ENCODE results near the gene FHL5.
"Not testable (repeated sequence)": the region's sequence is repeated elsewhere in the genome, so short reads cannot be mapped to it uniquely, and the experiment has no call there.

Gene FHL5

DNA sequence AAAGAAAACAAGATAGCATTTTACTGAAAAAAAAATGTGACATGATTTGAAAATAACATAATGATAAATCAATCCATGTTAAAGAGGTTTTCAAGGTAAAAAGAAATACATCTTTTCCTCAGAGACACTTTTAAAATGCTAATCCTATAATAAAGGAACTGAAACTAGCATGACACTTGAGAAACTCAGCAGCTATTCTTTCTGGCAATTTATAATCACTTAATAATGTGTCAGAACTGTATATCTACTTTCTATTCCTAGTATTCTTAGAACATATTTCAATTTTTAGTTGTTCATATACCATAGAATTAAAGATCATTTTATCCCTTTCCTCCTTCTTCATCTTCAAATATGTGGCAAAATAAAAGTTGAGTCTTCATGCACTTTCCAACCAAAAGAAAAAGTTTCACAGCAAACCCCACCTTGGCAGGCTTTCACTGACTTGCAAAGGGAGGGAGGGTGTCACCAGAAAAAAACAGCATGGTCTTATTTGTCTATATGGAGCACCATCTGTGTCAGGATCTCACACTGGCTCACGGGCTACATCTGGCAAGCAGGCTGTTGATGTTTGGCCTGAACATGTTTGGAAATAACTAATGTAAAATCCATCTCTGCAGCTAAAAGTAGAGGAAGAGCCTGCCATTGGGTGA lies 48.5 kb downstream of the FHL5 start:
- DNase-seq = no peak

DNA sequence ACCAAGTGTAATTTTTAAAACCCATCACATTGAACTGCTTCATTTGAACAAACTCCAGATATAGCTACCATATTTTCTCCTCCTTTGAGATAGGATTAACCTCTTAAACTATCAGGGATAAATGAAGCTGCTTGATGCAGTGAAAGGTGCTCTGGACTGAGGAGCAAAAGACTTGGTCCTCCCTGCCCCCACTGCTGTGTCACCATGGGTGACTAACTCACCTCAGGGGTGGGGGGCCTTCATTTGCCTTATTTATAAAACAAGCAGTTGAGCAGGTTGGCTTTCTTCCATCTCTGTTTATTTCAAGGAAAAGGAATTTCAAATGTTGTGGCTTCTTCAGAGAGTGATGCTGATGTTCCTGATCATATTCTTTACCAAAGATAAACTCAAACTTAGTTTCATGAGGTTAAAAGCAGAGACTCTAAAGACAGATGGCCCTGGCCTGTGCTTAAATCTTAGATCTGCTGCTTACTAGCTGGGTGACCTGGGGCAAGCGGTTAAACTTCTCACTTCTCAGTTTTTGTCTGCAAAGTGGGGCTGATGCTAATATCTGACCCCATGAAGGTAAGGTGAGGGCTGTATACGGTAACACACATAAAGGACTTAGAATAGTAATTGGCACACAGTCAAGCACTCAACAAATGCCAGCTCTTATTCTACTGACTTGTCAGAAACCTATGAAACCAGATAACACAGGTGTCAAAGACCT lies 50.5 kb downstream of the FHL5 start:
- DNase-seq = no peak

DNA sequence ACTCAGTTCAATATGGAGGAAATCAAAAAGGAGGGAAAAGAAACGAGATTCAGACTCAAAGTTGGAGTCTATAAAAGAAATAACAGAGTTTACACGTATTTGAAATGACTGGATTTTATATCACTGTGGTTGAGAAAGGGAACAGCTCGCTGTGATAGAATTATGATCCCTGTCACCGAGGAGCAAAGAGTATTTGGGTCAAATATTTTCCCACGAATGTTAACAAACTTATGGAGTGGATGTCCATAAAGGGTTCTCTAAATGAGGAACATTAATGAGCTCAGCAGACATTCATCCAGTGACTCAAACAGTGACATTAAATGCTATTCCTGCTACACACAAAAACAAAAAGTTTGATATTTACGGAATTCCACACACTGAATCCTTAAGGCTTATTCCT lies 57.9 kb downstream of the FHL5 start:
- no peak for DNase-seq

DNA sequence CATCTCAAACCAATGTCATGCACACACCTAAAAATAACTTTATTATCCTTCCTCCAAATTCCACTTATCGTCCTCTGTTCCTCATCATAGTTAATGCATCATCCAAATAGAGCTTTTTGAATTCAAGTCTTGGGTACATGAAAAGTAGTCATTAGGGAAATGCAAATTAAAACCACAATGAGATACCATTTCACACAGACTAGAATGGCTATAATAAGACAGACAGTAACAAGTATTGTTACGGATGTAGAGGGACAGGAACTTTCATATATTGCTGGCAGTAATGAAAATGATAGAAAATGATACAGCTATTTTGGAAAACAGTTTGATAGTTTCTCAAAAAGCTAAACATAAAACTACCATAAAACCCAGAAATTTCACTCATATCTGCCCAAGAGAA lies 59.1 kb downstream of the FHL5 start:
- no peak for DNase-seq

DNA sequence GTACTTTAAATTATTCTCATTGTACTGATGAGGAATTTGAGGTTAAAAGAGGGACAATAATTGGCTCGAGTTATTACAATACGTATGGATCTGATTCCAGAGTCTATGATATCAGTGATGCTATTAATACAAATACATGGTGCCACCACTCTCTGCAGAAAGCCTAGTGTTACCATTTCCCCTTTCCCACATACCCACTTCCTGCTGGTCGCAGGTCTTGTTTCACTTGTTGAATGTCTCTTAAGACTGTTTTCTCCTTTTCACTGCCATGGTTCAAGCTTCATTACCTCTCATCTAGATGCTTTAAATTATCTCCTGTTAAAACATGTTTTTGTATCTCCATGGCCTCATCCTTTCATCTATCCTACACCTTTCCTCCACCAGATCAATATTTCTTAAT lies 62.0 kb downstream of the FHL5 start:
- DNase-seq = no peak

DNA sequence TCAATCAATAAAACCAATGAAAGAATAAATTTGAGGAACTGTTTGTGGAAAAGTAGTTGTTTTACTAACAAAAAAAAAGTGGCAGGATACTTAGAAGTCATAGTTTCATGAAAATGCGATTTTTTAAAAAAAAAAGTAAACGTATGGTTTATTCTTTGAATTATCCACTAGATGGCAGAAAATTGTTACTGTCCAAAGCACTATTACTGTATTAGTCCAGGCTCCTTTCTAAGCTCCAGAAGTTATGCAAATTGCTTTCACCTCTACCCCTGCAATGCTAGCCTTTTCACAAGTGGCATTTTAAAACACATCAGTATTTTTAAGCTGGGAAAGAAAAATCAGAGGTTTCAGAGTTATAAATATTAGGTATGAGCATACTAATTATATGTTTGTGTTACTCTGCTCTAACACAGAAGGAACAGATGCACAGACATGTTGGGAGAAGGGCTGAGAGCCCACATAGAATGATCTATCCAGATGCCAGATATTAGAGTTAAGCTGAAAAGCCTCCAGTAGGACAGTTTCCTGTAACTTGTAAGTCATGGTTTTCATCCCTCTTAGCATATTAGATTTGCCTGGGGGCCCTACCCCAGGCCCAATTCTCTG lies 63.9 kb downstream of the FHL5 start:
- no peak for DNase-seq

DNA sequence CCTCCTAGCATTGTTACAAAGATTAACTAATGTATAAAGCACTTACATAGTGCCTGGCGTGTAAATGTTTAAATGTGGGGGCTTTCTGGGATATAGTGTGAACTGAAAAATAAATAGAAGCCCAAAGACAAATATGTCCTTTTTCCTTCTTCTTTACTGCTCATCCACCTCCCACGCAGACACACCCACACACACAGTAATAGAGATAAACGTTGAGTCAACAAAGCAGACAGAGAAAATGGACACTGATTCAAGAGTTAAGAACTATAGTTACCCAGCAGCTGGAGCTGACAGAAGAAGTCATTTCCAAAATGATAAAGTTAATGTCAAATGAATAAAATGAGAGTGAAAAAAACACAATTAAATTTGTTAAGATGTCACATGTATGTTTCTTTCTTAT lies 68.3 kb downstream of the FHL5 start:
- DNase-seq = no peak

DNA sequence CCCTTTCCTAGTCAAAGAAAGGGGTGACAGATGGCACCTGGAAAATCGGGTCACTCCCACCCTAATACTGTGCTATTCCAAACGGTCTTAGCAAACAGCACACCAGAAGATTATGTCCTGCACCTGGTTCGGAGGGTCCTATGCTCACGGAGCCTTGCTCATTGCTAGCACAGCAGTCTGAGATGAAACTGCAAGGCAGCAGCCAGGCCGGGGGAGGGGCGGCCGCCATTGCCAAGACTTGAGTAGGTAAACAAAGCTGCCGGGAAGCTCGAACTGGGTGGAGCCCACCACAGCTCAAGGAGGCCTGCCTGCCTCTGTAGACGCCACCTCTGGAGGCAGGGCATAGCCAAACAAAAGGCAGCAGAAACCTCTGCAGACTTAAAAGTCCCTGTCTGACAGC lies 75.1 kb downstream of the FHL5 start:
- not testable (repeated sequence) for DNase-seq

DNA sequence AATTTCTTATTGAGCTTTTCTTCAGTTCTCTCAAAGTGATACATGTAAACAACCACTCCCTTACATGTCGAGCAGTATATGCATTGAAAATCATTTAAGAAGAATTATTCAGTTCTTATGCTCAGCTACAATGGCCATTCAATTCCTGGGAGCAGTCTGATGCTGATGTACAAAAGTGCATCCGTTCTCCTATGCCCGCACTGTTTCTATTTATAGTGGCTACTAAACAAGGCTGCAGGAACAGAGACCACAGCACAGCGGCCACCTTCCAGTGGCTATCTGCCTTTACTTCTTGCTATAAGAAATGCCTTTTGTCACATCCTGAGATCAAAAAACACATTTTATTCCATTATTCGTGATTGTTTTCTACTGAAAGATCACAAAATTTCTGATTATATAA lies 82.2 kb downstream of the FHL5 start:
- DNase-seq = no peak

DNA sequence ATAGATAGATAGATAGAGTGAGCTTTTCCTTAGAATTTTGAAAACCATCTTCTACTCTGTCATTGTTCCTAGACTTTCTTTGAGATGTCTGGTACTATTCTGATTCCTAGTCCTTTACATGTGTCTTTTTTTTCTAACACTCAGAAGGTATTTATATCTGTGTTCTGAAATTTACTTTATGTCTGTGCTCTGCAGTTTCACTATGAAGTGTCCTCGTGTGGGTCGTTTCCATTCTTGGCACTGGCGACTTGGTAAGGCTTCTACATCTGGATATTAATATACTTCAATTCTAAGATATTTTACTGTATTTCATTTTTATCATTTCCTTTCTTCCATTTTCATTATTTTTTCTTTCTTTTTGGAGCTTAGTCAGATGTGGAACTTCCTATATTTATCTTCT lies 87.0 kb downstream of the FHL5 start:
- DNase-seq = no peak

DNA sequence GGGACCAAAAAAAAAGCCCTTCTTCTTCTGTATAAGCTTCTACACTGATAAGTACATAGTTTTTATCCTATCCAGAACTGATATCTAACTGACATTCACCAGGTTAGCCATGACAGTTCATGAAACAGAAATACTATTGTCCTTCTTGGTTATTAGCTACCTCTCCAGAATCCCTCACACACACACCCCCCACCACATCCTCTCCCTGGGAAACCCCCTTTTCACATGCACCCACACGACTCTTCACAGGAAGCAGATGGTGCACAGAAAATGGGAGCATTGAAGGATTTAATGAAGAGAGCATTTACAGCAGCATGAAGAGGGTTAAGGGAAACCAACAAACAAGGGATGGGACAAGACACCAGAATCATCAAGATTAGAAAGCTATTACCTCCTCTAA lies 88.9 kb downstream of the FHL5 start:
- no peak for DNase-seq

DNA sequence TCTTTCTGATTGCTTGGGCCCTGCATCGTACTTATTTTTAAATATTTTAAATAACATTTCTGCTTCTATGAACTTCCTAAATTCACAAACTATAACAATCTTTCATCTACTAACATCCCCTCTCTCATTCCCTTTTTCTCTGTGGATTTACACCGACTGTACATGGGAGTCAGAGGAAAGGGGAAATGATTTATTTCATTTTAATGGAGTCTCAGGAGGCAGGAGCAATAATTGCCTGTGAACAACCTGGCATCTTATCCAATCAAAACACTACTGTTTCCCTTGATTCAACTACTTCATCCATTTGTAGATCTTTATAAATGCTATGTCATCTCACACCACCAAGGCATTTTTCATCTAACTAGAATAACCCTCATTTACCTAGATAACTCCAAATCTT lies 89.6 kb downstream of the FHL5 start:
- no peak for DNase-seq

DNA sequence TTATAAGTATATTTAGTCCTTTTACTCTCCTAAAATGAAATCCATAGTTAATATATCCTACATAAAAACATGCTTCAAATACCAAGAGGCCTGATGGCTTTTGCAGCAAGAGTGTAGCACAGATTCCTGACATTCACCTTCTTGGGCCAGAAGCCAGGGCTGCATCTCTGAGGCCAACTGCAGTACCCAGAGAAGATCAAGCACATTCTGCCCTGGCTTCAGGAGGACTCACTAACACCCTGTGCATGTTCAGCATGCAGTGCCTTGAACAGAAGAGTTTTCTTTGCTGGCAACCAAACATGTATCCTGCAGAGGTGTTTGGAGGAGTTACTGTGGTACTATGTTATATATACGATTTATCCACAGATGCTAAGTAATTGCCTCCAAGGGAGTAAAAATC lies 90.3 kb downstream of the FHL5 start:
- no peak for DNase-seq

DNA sequence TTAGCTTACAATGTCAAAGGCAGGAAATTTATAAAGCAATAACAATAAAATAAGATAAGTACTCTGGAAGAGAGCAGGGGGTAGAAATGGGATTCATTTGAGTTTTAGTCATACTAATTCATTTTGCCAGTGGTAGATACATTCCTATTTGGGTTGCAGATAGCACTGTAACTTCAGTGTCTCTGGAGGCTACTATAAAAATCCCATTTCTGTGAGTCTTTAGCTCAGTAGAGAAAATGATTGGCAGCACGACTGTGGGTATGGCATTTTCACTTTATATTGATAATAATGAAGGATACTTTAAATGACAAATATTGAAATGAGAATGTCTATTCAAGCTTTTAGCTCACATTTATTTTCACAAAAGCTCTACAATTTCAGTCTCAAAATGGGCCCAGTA lies 93.6 kb downstream of the FHL5 start:
- DNase-seq = no peak

DNA sequence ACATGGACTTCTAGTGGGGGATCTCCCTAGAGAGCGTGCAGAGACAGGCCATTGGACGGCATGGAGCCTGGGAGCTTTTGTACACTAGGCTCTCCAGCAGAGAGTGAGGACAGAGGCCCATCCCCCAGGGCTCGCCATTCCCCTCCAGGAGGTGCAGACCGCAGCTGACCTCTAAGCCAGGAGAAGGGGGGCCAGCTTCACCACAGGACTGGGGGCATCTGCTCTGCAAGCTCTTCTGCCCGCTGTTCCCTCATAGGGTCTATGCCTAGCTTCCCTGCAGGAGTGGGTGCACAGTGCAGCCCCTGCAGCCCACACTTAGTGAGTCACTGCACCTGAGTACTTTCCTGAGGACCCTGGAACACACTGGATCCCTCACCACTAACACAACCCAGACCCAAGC lies 94.4 kb downstream of the FHL5 start:
- no peak for DNase-seq

DNA sequence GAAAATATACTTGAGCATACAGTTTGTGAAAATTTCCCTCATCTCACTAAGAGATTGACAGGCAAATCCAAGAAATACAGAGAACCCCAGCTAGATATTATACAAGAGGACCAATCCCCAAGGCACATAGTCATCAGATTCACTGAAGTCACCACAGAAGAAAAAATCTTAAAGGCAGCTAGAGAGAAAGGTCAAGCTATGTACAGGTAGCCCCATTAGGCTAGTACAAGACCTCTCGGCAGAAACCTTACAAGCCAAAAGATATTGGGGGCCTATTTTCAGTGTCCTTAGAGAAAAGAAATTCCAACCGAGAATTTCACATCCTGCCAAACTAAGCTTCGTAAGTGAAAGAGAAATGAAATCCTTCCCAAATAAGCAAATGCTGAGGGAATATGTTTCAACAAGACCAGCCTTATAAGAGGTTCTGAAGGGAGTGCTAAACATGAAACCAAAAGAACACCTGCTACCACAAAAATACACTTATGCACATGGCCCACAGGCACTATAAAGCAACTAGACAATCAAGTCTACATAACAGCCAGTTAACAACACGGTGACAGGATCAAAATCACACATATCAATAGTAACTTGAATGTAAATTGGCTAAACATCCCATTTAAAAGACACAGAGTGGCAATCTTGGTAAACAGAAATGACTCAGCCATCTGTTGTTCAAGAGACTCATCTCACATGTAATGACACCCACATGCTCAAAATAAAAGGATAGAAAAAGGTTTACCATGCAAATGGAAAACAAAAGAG lies 96.3 kb downstream of the FHL5 start:
- DNase-seq = no peak
